ENCODE data around the gene RNGTT. TPM values are rescaled to one million over a fixed set of nuclear protein-coding genes. Genes with fewer than 3 reads are reported as not detected.
"Not testable (repeated sequence)": the region's sequence is repeated elsewhere in the genome, so short reads cannot be mapped to it uniquely, and the experiment has no call there.

RNGTT gene
- polyA plus RNA-seq, 1 donor: 10.1 TPM

DNA sequence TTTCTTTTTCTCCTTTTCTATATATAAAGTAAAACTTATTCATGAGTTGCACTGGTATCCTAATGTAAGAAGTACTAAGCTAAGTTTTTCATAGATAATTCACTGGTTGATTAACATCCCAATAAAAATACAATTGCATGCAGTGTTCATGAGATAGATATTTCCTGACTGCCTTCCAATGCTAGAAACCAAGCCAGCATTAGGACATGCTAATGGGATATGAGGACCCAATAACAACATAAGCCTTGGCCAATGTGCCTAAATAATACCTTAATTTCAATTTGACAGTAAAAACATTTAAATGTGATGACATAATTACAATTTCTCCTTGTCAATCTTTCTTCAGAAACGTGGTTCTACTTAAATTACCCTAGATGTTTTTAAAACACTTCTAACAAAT, 152.7 kb downstream of the RNGTT start:
- DNase-seq (ENCODE audit: low read depth): no peak

DNA sequence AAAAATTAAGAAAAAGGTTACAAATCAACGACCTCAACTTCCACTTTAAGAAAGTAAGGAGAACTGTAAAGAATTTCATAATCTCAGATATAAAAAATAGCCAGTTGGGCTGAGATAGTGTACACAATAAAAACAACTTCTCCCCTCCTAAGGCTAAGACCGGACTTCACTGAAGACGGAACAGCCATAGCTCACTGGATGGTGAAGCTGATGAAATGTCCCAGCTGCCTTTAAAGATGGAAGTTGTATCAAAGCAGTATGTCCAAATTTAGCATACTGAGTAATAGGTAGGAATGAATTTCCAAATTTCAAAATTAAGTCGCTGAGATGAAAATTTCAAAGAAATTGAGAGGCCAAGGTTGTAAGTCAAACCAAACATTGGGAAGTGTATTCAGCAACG, 153.3 kb downstream of the RNGTT start:
- DNase-seq (ENCODE audit: low read depth): no peak

DNA sequence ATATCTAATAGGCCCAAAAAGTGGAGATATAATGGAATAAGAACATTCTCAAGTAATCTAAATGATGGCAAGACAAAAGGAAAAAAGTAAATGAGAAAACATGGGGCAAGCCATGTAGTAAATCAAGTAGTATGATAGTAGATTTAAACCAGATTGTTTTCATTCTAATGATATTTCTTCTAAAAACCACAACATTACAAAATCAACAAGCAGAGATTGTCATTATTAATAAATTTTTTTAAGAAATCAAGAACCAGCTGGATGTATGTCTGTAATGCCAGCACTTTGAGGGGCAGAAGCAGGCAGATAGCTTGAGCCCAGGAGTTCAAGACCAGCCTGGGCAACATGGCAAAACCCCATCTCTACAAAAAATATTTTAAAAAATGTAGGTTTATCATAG, 155.0 kb downstream of the RNGTT start:
- DNase-seq (ENCODE audit: low read depth): no peak

DNA sequence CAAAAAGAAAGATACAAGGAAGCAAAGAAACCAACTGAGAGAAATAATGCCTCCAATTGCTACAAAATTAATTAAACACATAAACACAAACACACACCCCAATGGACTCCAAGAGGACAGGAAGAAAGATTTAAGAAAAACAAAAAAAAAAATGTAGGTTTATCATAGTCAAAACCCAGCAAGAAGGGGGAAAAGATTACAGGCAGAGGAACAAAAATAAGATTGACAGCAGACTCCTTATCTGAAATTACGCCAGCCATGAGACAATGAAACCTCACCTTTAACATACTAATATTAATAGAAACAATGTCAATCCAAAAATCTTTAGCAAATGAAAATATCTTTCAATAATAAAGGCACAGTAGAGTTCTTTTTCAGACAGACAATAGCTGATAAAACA, 155.8 kb downstream of the RNGTT start:
- DNase-seq (ENCODE audit: low read depth): no peak

DNA sequence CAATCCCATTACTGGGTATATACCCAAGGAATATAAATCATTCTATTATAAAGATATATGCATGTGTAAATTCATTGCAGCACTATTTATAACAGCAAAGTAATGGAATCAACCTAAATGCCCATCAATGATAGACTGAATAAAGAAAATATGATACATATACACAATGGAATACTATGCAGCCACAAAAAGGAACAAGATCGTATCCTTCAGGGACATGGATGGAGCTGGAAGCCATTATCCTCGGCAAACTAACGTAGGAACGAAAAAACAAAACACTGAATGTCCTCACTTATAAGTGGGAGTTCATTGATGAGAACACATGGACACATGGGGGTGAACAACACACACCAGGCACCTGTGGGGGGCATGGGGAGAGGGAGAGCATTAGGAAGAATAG, 156.7 kb downstream of the RNGTT start:
- no peak for DNase-seq (ENCODE audit: low read depth)

DNA sequence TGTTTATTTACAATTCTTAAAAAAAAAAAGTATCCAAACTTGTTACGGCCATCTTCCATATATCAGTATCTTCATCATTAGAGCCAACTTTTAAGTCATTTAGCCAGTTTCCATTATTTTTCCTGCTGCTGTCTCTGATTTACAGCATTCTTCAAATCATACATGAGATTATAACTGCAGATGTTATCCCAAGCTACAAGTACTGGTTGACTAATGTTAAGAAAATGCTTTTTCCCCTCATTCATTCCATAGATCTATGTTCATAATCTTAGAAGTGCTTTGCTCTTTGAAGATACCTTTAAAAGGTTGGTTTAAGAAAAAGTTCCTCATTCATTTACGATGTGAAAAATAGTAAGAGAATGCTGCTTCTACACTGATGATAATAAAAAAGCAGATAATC, 158.7 kb downstream of the RNGTT start:
- DNase-seq (ENCODE audit: low read depth): no peak

DNA sequence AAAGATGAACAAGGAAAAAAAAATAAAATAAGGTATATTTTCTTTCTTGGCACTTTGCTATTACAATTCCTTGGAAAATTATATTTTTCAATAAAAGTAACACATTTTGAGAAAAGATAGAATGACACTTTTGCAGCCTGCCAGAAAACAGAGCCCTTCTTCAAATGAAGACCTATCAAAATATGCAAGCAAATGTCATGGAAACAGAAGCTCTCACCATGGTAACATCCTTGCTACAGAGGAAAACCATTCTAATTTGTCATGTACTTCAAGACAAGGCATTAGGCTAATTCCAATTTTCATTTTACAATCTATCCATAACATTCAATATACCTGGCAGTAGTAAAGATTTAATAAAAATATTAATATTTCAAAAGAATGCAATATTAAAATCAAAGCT, 177.9 kb downstream of the RNGTT start:
- peak; percentile 4 for DNase-seq (ENCODE audit: low read depth)

DNA sequence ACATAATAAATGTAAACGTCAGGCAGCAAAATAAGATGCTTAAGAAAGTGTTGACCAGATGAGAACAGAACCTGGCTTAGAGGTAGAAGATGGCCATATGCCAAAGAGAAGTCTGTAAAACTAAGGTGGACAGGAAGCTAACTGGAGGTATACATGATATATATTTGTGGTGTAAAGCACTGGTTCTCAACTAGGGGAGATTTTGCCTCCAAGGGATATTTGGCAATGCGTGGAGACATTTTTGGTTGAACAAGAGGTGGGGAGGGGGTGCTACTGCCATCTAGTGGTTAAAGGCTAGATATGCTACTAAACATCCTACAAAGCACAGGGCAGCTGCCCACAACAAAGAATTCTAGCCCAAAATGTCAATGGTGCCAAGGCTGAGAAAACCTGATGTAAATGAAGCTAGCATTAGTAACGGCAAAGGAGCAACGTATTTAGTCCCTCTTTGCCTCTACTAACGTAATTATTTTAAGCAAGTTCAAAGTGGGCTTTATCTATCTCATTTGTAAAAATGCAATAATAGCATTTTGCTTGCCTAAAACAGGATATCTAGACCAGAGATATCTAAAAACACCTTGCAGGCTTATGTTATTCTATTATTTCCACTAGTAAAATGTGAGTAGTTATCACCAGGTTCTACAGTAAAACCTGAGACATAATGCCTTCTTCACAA, 182.6 kb downstream of the RNGTT start:
- DNase-seq (ENCODE audit: low read depth): peak; percentile 14

DNA sequence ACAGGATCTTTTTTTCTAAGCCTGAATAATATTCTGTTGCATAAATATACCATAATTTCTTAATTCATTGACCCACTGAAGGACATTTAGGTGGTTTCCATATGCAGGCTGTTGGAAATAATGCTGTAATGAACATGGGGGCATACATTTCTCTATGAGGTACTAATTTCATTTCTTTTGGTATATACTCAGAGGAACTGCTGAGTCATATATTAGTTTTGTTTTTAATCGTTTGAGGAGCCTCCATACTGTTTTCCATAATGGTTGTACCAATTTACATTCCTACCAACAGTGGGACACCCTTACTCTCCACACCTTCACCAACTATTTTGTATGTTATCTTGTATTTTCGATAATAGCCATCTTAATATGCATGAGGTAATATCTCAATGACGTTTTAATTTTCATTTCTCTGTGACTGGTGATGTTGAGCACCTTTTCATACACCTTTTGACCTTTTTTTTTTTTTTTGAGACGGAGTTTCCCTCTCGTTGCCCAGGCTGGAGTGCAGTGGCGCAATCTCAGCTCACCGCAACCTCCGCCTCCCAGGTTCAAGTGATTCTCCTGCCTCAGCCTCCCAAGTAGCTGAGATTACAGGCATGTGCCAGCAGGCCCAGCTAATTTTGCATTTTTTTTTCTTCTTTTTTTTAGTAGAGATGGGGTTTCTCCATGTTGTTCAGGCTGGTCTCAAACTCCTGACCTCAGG, 187.4 kb downstream of the RNGTT start:
- DNase-seq (ENCODE audit: low read depth): no peak

DNA sequence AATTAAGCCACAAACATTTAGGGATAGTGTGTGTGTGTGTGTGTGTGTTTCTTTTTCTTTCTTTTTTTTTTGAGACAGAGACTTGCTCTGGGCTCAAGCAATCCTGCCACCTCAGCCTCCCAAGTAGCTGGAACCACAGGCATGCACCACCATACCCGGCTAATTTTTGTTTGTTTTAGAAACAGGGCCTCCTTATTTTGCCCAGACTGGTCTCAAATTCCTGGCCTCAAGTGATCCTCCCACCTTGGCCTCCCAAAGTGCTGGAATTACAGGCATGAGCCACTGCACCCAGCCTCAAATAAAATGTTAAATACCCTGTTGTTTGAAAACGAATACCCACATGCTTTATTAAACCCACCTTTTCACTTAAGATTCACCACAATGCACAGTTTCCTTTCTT, 195.3 kb downstream of the RNGTT start:
- not testable (repeated sequence) for DNase-seq (ENCODE audit: low read depth)

DNA sequence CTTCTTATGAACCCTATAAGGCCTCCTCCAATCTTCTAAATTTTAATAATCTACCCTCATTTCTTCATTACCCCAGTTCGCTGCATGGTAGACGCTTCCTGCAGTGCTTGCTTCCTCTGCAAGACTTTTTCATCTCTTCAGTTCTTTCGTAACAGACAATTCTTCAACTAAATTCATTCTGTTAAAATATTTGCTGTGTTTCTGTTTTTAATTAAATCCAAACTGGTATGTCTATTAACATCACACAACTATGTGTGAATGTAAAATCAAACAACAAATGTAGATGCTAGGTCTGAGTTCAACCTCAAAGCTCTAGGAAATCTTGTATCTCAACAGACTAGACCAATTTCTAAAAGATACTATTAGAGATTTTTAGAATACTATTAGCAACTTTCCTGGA, 199.3 kb downstream of the RNGTT start:
- DNase-seq (ENCODE audit: low read depth): no peak

DNA sequence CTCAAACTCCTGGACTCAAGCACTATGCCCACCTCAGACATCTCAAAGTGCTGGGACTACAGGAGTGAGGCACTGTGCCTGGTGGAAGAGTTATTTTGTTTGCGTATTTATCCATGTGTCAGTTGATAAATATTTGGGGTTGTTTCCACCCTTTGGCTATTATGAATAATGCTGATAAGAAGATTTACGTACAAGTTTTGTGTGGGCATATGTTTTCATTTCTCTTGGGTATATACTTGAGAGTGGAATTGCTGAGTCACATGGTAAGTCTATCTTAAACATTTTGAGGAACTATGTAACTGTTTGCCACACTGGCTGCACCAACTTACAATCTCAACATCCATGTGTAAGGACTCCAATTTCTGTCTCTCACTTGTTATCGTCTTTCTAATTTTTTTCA, 200.3 kb downstream of the RNGTT start:
- DNase-seq (ENCODE audit: low read depth): no peak

DNA sequence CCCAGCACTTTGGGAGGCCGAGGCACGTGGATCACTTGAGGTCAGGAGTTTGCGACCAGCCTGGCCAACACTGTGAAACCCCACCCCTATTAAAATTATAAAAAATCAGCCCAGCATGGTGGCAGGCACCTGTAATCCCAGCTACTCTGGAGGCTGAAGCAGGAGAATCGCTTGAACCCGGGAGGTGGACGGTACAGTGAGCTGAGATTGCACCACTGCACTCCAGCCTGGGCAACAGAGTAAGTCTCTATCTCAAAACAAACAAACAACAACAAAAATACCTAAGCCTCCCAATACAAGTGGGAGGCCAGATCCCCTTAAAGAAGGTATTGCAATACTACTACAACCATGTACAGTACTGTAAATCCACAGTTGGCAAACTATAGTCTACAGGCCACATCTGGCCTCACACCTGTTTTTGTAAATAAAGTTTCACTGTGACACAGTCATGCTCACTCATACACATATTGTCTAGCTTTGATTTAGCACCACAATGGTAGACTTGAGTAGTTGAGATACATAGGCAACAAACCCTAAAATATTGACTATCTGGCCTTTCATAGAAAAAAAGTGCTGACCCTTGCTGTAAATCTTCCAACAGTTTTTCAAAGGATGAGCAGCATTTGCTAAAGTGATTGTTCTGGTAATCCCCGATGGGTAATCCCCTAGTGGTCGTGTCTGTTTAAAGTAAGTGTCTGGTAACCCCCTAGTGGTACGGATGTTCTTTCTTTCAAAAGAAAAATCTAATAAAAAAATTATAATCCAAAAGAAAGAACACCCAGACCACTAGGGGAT, 202.0 kb downstream of the RNGTT start:
- no peak for DNase-seq (ENCODE audit: low read depth)

DNA sequence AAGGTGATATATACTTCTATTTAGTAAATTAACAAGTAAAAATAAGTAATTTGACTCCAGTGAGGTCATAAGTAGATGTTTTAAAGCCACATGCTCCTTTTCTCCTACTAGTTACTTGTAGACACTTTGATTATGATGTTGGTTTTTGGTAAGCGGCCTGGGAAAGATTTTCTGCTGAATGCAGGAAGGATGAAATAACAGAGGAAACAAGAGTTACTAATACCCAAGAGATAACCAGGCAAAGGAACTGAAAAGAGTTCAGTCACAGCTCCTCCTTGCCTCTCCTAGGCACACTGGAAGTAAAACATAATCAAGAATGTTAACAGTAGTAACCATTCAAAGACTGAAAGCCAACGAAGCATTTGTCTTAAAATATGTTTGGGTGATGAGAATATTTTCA, 203.3 kb downstream of the RNGTT start:
- no peak for DNase-seq (ENCODE audit: low read depth)

DNA sequence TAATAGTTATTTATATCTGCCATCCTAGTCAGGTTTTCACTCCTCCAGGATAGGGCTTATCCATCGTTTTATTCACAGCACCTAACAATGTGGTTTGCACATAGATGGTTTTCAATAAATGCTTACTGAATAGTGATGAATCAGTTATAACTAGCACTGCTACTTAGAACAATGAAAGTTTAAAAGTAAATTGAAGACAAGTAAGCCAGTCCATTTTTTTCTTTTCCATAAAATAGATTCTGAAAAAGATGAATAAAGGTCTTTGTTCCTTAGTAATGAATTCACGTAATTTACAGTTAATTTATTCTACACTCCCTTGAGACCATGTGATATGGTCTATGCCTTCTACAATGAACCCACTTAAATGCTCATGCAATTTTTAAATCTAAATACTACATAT, 212.5 kb downstream of the RNGTT start:
- no peak for DNase-seq (ENCODE audit: low read depth)

DNA sequence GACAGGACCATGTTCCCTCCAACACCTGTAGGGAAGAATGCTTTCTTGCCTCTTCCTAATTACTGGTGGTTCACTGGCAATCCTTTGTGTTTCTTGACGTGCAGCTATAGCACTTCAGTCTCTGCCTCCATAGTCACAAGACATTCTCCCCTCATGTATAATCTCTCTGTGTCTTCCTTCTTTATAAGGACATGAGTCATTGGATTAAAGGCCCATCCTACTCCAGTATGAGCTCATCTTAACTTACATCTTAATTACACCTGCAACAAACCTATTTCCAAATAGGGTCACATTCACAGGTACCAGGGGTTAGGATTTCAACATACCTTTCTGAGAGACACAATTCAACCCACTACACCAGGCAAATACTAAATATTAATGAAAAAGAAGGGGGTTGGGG, 213.6 kb downstream of the RNGTT start:
- no peak for DNase-seq (ENCODE audit: low read depth)

DNA sequence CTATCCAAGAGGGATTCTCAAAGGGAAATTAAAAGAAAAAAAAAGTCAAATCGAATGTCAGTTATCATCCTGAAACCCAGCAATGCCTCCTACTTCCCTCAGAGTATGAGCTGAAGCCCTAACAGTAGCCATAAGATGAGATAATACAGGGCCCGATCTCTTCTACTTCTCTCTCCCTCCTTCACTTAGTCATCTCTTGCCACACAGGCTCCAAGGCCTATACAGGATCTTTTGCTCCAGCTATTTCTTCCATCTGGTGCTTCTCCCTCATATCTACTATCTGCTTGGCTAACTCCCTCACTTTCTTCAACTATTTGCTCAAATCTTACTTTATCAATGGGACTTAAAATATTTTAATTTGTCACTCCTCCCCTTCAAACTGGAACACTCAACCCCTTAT, 215.3 kb downstream of the RNGTT start:
- no peak for DNase-seq (ENCODE audit: low read depth)

DNA sequence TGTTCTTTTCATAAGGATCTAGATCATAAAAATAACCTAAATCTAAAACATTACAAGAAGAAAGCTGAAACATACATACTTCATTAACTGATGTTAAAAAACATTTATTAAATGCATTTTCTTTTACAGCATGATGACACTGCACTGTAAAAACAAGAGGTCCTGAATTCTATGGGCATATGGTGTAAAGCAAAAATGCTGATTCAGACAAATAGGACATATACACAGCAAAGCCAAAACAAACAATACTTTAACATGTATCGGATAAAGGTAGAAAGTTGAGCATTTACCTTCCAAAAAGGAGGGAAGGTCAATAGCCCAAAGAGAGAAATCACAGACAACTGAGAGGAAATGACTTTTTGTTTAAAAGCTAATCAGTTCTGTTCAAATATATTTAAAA, 221.5 kb downstream of the RNGTT start:
- no peak for DNase-seq (ENCODE audit: low read depth)

DNA sequence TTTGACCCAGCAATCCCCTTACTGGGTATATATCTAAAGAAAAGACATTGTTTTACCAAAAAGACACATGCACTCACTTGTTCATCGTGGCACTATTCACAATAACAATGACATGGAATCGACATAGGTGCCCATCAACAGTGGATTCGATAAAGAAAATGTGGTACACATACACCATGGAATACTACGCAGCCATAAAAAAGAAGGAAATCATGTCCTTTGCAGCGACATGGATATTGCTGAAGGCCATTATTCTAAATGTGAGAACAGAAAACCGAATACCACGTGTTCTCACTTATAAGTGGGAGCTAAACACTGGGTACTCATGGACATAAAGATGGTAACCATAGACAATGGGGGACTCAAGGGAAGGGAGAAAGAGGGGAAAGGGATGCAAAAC, 222.3 kb downstream of the RNGTT start:
- DNase-seq (ENCODE audit: low read depth): no peak

DNA sequence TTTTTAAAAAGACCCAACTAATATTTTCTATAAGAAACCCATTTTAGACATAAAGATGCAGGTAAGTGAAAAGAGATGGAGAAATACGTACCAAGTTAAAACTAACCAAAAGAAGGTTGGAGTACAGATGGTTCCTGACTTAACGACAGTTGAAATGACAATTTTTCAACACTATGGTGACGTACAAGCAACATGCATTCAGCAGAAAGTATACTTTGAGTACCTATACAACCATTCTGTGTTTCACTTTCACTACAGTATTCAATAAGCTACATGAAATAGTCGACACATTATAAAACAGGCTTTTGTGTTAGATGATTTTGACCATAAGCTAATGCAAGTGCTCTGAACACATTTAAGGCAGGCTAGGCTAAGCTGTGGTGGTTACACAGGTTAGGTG, 228.9 kb downstream of the RNGTT start:
- DNase-seq (ENCODE audit: low read depth): no peak

DNA sequence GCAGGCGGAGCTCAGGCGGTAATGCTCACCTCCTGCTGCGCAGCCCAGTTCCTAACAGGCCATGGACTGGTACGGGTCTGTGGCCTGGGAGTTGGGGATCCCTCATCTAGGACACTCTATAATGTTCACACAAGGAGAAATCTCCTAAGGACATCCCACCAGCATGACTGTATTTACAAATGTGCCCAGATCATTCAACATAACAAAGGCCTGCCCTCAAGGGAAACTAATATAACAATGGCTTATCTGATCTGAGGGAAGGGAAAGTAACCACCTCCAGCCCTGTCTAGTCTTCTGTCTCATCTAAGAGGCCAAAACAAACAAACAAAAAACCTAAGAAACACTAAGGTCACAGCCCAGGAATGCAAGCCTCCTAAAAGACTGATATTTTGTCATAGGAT, 232.8 kb downstream of the RNGTT start:
- no peak for DNase-seq (ENCODE audit: low read depth)

DNA sequence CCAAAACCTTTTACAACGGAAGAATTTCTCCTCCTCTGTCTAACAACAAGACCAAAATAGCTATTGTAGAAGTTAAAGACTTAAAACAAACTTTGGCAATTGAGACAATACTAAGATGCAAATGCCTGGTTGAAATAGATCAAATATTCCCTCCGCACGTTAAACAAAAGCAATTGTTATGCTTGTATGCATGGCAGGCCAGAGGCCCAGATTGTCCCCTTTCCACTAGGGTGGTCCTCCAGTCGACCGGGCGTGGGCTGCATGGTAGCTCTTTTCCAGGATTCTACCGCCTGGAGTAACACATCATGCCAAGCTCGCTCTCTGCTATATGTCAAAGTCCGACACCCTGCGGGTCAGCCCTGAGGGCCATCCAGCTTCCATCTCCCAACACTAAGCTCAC, 234.7 kb downstream of the RNGTT start:
- no peak for DNase-seq (ENCODE audit: low read depth)

DNA sequence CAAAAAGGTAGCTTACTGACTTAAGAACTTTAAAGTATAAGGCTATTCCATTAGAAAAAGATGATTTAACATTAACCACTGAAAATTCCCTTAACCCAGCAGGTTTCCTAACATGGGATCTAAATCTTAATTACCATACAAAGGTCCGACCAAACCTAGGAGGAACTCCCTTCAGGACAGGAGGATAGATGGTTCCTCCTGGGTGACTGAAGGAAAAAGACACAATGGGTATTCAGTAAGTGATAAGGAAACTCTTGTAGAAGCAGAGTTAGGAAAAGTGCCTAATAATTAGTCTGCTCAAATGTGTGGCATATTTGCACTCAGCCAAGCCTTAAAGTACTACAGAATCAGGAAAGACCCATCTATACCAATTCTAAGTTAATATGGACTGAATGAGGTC, 237.0 kb downstream of the RNGTT start:
- not testable (repeated sequence) for DNase-seq (ENCODE audit: low read depth)
